Measurements from ENCODE around the gene ARID3A. TPM values are rescaled to one million over a fixed set of nuclear protein-coding genes. Genes with fewer than 3 reads are reported as not detected.

Gene ARID3A
- total RNA-seq, 1 experiment from 2014 or later: 116 TPM

DNA sequence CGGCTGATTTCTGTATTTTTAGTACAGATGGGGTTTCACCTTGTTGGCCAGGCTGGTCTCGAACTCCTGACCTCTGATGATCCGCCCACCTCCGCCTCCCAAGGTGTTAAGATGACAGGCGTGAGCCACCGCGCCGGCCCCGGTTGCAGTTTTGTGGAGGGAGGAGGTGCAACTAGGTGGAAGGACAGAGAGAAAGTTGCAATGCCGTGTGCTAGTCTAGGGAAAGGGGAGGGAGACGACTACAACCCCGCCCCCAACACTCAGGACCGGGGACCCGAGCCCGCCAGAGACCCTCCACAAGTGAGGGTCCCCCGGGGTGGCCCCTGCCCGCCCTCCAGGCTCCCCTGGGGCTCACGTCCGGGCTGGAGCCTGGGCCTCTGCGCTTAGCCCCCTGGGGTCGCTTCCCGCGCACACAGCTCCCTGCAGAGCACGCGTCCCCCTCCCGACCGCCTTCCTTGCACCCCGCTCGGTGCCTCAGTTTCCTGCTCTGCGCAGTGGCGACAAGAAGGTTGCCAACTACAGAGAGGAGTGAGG is 1.2 kb upstream of the ARID3A start:
- H3K9me3 Mint-ChIP-seq: no peaks in the 10 kb centered on the region
- H3K27me3 Mint-ChIP-seq (ENCODE audit: low read depth): peaks cover 27% of the 10 kb centered on the region
- H3K36me3 Mint-ChIP-seq: no peaks in the 10 kb centered on the region
- POLR2A ChIA-PET: interaction anchor here (1.4 kb wide), 1 partner anchor 60 kb away, joined by 4 read pairs; the partner anchor contains the start of gene WDR18
- no peak for ATAC-seq
- TF ChIP-seq JAZF1 (CRISPR knock-in tag; IDR thresholded peaks at IDR 0.05) (no peak), ZNF232 (CRISPR knock-in tag; IDR thresholded peaks at IDR 0.05) (no peak), ZNF423 (CRISPR knock-in tag; IDR thresholded peaks at IDR 0.05) (peak; percentile 59; the same call in 1 of the 2 replicates), HMGA2 (CRISPR knock-in tag; IDR thresholded peaks at IDR 0.05) (no peak), ZNF416 (CRISPR knock-in tag; IDR thresholded peaks at IDR 0.05) (no peak)
- TF ChIP-seq, protein P1, sequence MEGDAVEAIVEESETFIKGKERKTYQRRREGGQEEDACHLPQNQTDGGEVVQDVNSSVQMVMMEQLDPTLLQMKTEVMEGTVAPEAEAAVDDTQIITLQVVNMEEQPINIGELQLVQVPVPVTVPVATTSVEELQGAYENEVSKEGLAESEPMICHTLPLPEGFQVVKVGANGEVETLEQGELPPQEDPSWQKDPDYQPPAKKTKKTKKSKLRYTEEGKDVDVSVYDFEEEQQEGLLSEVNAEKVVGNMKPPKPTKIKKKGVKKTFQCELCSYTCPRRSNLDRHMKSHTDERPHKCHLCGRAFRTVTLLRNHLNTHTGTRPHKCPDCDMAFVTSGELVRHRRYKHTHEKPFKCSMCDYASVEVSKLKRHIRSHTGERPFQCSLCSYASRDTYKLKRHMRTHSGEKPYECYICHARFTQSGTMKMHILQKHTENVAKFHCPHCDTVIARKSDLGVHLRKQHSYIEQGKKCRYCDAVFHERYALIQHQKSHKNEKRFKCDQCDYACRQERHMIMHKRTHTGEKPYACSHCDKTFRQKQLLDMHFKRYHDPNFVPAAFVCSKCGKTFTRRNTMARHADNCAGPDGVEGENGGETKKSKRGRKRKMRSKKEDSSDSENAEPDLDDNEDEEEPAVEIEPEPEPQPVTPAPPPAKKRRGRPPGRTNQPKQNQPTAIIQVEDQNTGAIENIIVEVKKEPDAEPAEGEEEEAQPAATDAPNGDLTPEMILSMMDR (IDR thresholded peaks at IDR 0.05): no peak
- DNase-seq (ENCODE audit: low spot score): peak; percentile 59
- no peak overlapping the region for H3K27ac Mint-ChIP-seq
- H3K4me3 Mint-ChIP-seq: peak overlapping the region; percentile 75
- peaks cover 18% of the 10 kb centered on the region for H3K4me1 Mint-ChIP-seq
- CTCF ChIA-PET: interaction anchor here (0.8 to 2.2 kb wide), 3 partner anchors 8 to 97 kb away, joined by 3 to 9 read pairs (median 3); no protein-coding TSS in a partner anchor

DNA sequence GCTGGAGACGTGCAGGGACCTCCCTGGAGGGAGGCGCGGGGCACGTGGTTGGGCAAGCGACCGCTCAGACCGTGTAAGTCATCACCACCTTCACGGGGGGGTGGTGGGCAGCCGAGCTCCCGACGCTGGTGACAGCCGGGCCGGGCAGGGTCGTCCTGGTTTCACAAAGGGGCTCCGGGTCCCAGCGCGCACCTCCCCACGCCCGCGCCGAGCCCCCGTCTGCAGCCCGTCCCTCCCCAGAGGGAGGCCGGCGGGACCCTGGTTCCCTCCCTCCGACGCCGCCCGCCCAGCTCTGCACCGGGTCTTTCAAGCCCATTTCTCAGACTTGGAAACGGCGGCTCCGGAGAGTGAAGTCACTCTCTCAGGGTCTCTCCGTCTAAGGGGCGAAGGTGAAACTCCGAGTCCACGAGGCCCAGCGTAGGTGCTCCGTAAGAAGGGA is 729 bp upstream of the ARID3A start:
- ATAC-seq: peak; percentile 62
- CTCF ChIA-PET: interaction anchor here (0.8 to 2.2 kb wide), 3 partner anchors 9 to 97 kb away, joined by 3 to 9 read pairs (median 3); no protein-coding TSS in a partner anchor
- Mint-ChIP-seq H3K4me1 (peaks cover 18% of the 10 kb centered on the region), H3K27me3 (ENCODE audit: low read depth) (peaks cover 24% of the 10 kb centered on the region), H3K27ac (no peak overlapping the region), H3K4me3 (peak overlapping the region; percentile 75), H3K36me3 (peaks cover 4% of the 10 kb centered on the region), H3K9me3 (no peaks in the 10 kb centered on the region)
- DNase-seq (ENCODE audit: low spot score): no peak
- POLR2A ChIA-PET: interaction anchor here (1.4 kb wide), 1 partner anchor 59 kb away, joined by 4 read pairs; the partner anchor contains the start of gene WDR18
- no peak for TF ChIP-seq MYBL2 (CRISPR knock-in tag; IDR thresholded peaks at IDR 0.05)
- no peak for TF ChIP-seq MXD4 (CRISPR knock-in tag; IDR thresholded peaks at IDR 0.05; ENCODE audit: borderline replicate concordance)
- TF ChIP-seq ZBTB21 (CRISPR knock-in tag; IDR thresholded peaks at IDR 0.05; ENCODE audit: borderline replicate concordance): no peak
- TF ChIP-seq, protein P2, sequence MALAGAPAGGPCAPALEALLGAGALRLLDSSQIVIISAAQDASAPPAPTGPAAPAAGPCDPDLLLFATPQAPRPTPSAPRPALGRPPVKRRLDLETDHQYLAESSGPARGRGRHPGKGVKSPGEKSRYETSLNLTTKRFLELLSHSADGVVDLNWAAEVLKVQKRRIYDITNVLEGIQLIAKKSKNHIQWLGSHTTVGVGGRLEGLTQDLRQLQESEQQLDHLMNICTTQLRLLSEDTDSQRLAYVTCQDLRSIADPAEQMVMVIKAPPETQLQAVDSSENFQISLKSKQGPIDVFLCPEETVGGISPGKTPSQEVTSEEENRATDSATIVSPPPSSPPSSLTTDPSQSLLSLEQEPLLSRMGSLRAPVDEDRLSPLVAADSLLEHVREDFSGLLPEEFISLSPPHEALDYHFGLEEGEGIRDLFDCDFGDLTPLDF (CRISPR knock-in tag; IDR thresholded peaks at IDR 0.05): no peak
- no peak for TF ChIP-seq RELA (CRISPR knock-in tag; IDR thresholded peaks at IDR 0.05; ENCODE audit: borderline replicate concordance)
- TF ChIP-seq, protein P3, sequence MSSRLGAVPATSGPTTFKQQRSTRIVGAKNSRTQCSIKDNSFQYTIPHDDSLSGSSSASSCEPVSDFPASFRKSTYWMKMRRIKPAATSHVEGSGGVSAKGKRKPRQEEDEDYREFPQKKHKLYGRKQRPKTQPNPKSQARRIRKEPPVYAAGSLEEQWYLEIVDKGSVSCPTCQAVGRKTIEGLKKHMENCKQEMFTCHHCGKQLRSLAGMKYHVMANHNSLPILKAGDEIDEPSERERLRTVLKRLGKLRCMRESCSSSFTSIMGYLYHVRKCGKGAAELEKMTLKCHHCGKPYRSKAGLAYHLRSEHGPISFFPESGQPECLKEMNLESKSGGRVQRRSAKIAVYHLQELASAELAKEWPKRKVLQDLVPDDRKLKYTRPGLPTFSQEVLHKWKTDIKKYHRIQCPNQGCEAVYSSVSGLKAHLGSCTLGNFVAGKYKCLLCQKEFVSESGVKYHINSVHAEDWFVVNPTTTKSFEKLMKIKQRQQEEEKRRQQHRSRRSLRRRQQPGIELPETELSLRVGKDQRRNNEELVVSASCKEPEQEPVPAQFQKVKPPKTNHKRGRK (CRISPR knock-in tag; IDR thresholded peaks at IDR 0.05; ENCODE audit: borderline replicate concordance): no peak
- 0 out of 2 replicates have a peak, but pooled peaks have one; percentile 18 for TF ChIP-seq ETV6 (CRISPR knock-in tag; IDR thresholded peaks at IDR 0.05)
- TF ChIP-seq, protein P4, sequence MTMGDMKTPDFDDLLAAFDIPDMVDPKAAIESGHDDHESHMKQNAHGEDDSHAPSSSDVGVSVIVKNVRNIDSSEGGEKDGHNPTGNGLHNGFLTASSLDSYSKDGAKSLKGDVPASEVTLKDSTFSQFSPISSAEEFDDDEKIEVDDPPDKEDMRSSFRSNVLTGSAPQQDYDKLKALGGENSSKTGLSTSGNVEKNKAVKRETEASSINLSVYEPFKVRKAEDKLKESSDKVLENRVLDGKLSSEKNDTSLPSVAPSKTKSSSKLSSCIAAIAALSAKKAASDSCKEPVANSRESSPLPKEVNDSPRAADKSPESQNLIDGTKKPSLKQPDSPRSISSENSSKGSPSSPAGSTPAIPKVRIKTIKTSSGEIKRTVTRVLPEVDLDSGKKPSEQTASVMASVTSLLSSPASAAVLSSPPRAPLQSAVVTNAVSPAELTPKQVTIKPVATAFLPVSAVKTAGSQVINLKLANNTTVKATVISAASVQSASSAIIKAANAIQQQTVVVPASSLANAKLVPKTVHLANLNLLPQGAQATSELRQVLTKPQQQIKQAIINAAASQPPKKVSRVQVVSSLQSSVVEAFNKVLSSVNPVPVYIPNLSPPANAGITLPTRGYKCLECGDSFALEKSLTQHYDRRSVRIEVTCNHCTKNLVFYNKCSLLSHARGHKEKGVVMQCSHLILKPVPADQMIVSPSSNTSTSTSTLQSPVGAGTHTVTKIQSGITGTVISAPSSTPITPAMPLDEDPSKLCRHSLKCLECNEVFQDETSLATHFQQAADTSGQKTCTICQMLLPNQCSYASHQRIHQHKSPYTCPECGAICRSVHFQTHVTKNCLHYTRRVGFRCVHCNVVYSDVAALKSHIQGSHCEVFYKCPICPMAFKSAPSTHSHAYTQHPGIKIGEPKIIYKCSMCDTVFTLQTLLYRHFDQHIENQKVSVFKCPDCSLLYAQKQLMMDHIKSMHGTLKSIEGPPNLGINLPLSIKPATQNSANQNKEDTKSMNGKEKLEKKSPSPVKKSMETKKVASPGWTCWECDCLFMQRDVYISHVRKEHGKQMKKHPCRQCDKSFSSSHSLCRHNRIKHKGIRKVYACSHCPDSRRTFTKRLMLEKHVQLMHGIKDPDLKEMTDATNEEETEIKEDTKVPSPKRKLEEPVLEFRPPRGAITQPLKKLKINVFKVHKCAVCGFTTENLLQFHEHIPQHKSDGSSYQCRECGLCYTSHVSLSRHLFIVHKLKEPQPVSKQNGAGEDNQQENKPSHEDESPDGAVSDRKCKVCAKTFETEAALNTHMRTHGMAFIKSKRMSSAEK (CRISPR knock-in tag; IDR thresholded peaks at IDR 0.05; ENCODE audit: borderline replicate concordance): no peak
- TF ChIP-seq GTF2I (CRISPR knock-in tag; conservative IDR thresholded peaks at IDR 0.05): peak; percentile 98
- TF ChIP-seq, protein P5, sequence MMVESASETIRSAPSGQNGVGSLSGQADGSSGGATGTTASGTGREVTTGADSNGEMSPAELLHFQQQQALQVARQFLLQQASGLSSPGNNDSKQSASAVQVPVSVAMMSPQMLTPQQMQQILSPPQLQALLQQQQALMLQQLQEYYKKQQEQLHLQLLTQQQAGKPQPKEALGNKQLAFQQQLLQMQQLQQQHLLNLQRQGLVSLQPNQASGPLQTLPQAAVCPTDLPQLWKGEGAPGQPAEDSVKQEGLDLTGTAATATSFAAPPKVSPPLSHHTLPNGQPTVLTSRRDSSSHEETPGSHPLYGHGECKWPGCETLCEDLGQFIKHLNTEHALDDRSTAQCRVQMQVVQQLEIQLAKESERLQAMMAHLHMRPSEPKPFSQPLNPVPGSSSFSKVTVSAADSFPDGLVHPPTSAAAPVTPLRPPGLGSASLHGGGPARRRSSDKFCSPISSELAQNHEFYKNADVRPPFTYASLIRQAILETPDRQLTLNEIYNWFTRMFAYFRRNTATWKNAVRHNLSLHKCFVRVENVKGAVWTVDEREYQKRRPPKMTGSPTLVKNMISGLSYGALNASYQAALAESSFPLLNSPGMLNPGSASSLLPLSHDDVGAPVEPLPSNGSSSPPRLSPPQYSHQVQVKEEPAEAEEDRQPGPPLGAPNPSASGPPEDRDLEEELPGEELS (CRISPR knock-in tag; IDR thresholded peaks at IDR 0.05): peak; percentile 62; the same call in 1 of the 2 replicates
- TF ChIP-seq, protein P1 (IDR thresholded peaks at IDR 0.05): no peak
- TF ChIP-seq NFATC4 (CRISPR knock-in tag; IDR thresholded peaks at IDR 0.05): no peak
- TF ChIP-seq, protein P6, sequence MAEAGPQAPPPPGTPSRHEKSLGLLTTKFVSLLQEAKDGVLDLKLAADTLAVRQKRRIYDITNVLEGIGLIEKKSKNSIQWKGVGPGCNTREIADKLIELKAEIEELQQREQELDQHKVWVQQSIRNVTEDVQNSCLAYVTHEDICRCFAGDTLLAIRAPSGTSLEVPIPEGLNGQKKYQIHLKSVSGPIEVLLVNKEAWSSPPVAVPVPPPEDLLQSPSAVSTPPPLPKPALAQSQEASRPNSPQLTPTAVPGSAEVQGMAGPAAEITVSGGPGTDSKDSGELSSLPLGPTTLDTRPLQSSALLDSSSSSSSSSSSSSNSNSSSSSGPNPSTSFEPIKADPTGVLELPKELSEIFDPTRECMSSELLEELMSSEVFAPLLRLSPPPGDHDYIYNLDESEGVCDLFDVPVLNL (CRISPR knock-in tag; IDR thresholded peaks at IDR 0.05; ENCODE audit: borderline replicate concordance, low read depth): no peak
- 0 out of 2 replicates have a peak, but pooled peaks have one; percentile 29 for TF ChIP-seq FOXK1 (CRISPR knock-in tag; IDR thresholded peaks at IDR 0.05)

Data from WTC11 (cell line).